ENCODE measurements around the gene STRN4.

GRCh38 chr19:46723471-46723870 is 22.8 kb downstream of the STRN4 start:
- no peak for TF ChIP-seq CTCF (IDR thresholded peaks at IDR 0.05)
- TF ChIP-seq EP300 (IDR thresholded peaks at IDR 0.05; ENCODE audit: low read depth): no peak
